Sigmoid colon (tissue), 4 donors: ENCODE results near the gene CDHR2.

Experiments used
- EP300 ChIP-seq, 4 donors: sonication (generic); formaldehyde crosslinking; IDR thresholded peaks; one replicate each; pipeline ENCODE4 v1.6.1; 2017; ENCODE audit warnings: antibody characterized with exemption in 4 of 4
- POLR2A ChIP-seq, 2 donors: fragments of 450-650 bp; IDR thresholded peaks; one replicate each; pipeline ENCODE4 v1.6.1; 2016; ENCODE audit warnings: antibody characterized with exemption in 2 of 2, mild to moderate bottlenecking in 2 of 2, moderate library complexity in 2 of 2
- POLR2AphosphoS5 ChIP-seq, 4 donors: sonication (generic); formaldehyde crosslinking; IDR thresholded peaks; one replicate each; pipeline ENCODE4 v1.6.1; 2017; ENCODE audit warnings: antibody characterized with exemption in 4 of 4
- TF ChIP-seq, protein P1 (sequence below), 4 experiments: fragments of 450-650 bp in 3 of 4; fragments of 200-600 bp in 1 of 4; IDR thresholded peaks; one replicate each; pipeline ENCODE4 v1.5.1; 2016 to 2019; ENCODE audit warnings: antibody characterized with exemption in 4 of 4, mild to moderate bottlenecking in 3 of 4, moderate library complexity in 2 of 4

DNA sequence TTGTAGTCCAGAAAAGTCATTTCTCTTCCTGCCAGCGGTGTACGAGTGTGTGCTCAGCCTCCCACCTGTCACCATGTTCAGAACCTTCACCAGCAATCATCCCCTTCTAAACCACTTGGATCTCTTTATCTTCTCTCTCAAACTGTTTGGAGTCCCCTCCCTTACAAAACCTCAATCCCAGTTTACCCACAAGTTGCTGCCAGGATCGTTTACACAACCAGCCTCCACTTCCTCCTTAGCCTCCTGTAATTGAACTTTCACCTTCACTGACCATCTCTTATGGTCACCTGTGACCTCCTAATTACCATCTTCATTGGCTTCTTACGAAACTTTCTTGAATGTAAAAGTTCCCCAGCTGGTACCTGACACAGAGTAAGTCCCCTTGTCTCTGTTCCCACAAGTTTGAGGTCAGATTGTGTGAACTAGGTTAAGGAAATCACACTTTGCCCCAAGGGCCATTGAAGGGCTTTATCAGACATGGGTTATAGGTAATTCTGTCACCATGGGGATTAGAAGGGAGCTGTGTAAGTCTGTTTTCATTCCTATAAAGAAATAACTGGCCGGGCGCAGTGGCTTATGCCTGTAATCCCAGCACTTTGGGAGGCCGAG lies 32.0 kb upstream of the CDHR2 start:
- TF ChIP-seq POLR2A (IDR thresholded peaks at IDR 0.05) = no peak
- TF ChIP-seq, protein P1, sequence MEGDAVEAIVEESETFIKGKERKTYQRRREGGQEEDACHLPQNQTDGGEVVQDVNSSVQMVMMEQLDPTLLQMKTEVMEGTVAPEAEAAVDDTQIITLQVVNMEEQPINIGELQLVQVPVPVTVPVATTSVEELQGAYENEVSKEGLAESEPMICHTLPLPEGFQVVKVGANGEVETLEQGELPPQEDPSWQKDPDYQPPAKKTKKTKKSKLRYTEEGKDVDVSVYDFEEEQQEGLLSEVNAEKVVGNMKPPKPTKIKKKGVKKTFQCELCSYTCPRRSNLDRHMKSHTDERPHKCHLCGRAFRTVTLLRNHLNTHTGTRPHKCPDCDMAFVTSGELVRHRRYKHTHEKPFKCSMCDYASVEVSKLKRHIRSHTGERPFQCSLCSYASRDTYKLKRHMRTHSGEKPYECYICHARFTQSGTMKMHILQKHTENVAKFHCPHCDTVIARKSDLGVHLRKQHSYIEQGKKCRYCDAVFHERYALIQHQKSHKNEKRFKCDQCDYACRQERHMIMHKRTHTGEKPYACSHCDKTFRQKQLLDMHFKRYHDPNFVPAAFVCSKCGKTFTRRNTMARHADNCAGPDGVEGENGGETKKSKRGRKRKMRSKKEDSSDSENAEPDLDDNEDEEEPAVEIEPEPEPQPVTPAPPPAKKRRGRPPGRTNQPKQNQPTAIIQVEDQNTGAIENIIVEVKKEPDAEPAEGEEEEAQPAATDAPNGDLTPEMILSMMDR (IDR thresholded peaks at IDR 0.05) = no peak
- TF ChIP-seq POLR2AphosphoS5 (IDR thresholded peaks at IDR 0.05) = no peak
- TF ChIP-seq EP300 (IDR thresholded peaks at IDR 0.05) = no peak
